ENCODE results near the gene LY9.

DNA sequence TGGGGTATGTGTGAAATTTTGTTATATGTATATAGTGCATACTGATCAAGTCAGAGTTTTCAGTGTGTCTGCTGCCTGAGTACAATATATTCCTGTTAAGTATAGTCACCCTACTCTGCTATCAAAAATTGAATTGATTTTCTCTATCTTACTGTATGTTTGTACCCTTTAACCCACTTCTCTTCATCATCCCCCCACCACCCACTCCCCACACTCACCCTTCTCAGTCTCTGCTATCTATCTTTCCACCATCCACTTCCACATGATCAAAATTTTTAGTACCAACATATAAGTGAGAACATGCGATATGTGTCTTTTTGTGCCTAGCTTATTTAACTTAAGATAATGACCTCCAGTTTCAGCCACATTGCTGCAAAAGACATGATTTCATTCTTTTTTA lies 4.2 kb downstream of the LY9 start:
- TF ChIP-seq POLR2A (IDR thresholded peaks at IDR 0.05; ENCODE audit: low read depth, low read length) (no peak), TAF1 (IDR thresholded peaks at IDR 0.05; ENCODE audit: borderline replicate concordance, low read depth, low read length) (no peak), POLR2AphosphoS5 (IDR thresholded peaks at IDR 0.05; ENCODE audit: low read depth, low read length) (no peak)

Data from GM12892 (cell line).